HepG2 (cell line): ENCODE data around the gene TBXAS1. TPM values are rescaled to one million over a fixed set of nuclear protein-coding genes. Genes with fewer than 3 reads are reported as not detected.

Experiments used
- CTCF ChIP-seq: sonication (generic); formaldehyde crosslinking; IDR thresholded peaks from 2 replicates; pipeline ENCODE4 v1.5.0; 2020; ENCODE audit warnings: mild to moderate bottlenecking, missing genetic modification reagents, moderate library complexity
- GABPB1 ChIP-seq: IDR thresholded peaks from 2 replicates; pipeline ENCODE4 v1.6.1; 2016; ENCODE audit warnings: mild to moderate bottlenecking, missing genetic modification reagents, moderate library complexity, missing compliant biosample characterization
- IKZF4 ChIP-seq: sonication (generic); formaldehyde crosslinking; IDR thresholded peaks from 2 replicates; pipeline ENCODE4 v1.5.1; 2020; ENCODE audit warnings: borderline replicate concordance, mild to moderate bottlenecking, low read depth, missing genetic modification reagents; ENCODE audit errors: not compliant biosample characterization
- MAX ChIP-seq: IDR thresholded peaks from 2 replicates; pipeline ENCODE4 v1.6.1; 2012; ENCODE audit warnings: inconsistent platforms
- SKI ChIP-seq: fragments of 450-650 bp; IDR thresholded peaks from one replicate; pipeline ENCODE4 v1.6.1; 2018; ENCODE audit warnings: mild to moderate bottlenecking; ENCODE audit not compliant: partially characterized antibody
- SNAPC5 ChIP-seq: sonication (generic); formaldehyde crosslinking; IDR thresholded peaks from 2 replicates; pipeline ENCODE4 v1.8.1; 2023; ENCODE audit warnings: mild to moderate bottlenecking, missing genetic modification reagents, borderline replicate concordance
- TRAFD1 ChIP-seq: sonication (generic); formaldehyde crosslinking; IDR thresholded peaks from 2 replicates; pipeline ENCODE4 v1.5.1; 2020; ENCODE audit warnings: missing genetic modification reagents, mild to moderate bottlenecking, borderline replicate concordance
- ZBTB21 ChIP-seq: sonication (generic); formaldehyde crosslinking; IDR thresholded peaks from 2 replicates; pipeline ENCODE4 v1.4.0; 2020; ENCODE audit warnings: missing genetic modification reagents
- ZC3H13 ChIP-seq: sonication (generic); formaldehyde crosslinking; IDR thresholded peaks from 2 replicates; pipeline ENCODE4 v1.8.1; 2023; ENCODE audit warnings: mild to moderate bottlenecking, missing genetic modification reagents, moderate library complexity
- ZNF281 ChIP-seq: sonication (generic); formaldehyde crosslinking; IDR thresholded peaks from 2 replicates; pipeline ENCODE4 v1.4.0; 2020; ENCODE audit warnings: missing genetic modification reagents, borderline replicate concordance
- ZNF292 ChIP-seq: sonication (generic); formaldehyde crosslinking; IDR thresholded peaks from 2 replicates; pipeline ENCODE4 v1.8.1; 2022; ENCODE audit warnings: mild to moderate bottlenecking, low read depth, missing genetic modification reagents, borderline replicate concordance
- ZNF687 ChIP-seq: sonication (generic); formaldehyde crosslinking; IDR thresholded peaks from 2 replicates; pipeline ENCODE4 v1.5.1; 2020; ENCODE audit warnings: mild to moderate bottlenecking, missing genetic modification reagents, moderate library complexity
- ZNF703 ChIP-seq: sonication (generic); formaldehyde crosslinking; IDR thresholded peaks from 2 replicates; pipeline ENCODE4 v1.5.1; 2020; ENCODE audit warnings: missing genetic modification reagents, mild to moderate bottlenecking, moderate library complexity, borderline replicate concordance
- ZSCAN20 ChIP-seq: sonication (generic); formaldehyde crosslinking; IDR thresholded peaks from 2 replicates; pipeline ENCODE4 v1.4.0; 2020; ENCODE audit warnings: missing genetic modification reagents, mild to moderate bottlenecking, borderline replicate concordance
- ZSCAN25 ChIP-seq: sonication (generic); formaldehyde crosslinking; IDR thresholded peaks from 2 replicates; pipeline ENCODE4 v1.8.0; 2022; ENCODE audit warnings: mild to moderate bottlenecking, missing genetic modification reagents
- polyA plus RNA-seq, 8 experiments: library from polyadenylated mRNA; depleted of rRNA in 3 of 8; stranded (reverse) in 7 of 8; unstranded in 1 of 8; fragments of >200 nt; fragmentation: Illumina TruSeq in 4 of 8; extraction: Trizol in 4 of 8; gene quantifications; 2 replicates each; pipeline versions ENCODE4 v1.2.1 to v1.2.3, GENCODE V29; 2011 to 2016; ENCODE audit warnings: low read depth in 4 of 8, missing spikeins in 1 of 8, mixed read lengths in 1 of 8; ENCODE audit not compliant: insufficient read depth in 1 of 8
- total RNA-seq, 5 experiments: library from RNA; depleted of rRNA; stranded (reverse); fragments of >200 nt; fragmentation: Illumina TruSeq; extraction: Trizol; gene quantifications; 2 replicates each; pipeline ENCODE4 v1.2.3, GENCODE V29; 2016; ENCODE audit warnings: low read depth in 1 of 5

Gene TBXAS1
- total and polyA plus RNA-seq, 2 of the 13 experiments (the other 11 are each of a cell fraction or from before 2014, with no cell fraction given), result 4.0 to 4.9 TPM

GRCh38 chr7:140017543-140017942 lies 188.5 kb downstream of the TBXAS1 start (continued):
- 0 out of 2 replicates have a peak, but pooled peaks have one; percentile 0 for TF ChIP-seq CTCF (CRISPR knock-in tag)
- TF ChIP-seq IKZF4, result no peak
- no peak for TF ChIP-seq TRAFD1 (CRISPR knock-in tag)
- peak; percentile 36; the same call in 1 of the 2 replicates for TF ChIP-seq MAX
- no peak for TF ChIP-seq SKI
- TF ChIP-seq SNAPC5, result no peak
- TF ChIP-seq ZSCAN25 (CRISPR knock-in tag), result peak; percentile 37; the same call in 1 of the 2 replicates
- TF ChIP-seq GABPB1 (CRISPR knock-in tag), result peak; percentile 53; the same call in 1 of the 2 replicates
- TF ChIP-seq ZNF687 (CRISPR knock-in tag), result peak; percentile 78
- TF ChIP-seq ZNF292, result 0 out of 2 replicates have a peak, but pooled peaks have one; percentile 15
- TF ChIP-seq ZBTB21 (CRISPR knock-in tag), result no peak
- no peak for TF ChIP-seq ZNF281 (CRISPR knock-in tag)
- no peak for TF ChIP-seq ZSCAN20 (CRISPR knock-in tag)
- TF ChIP-seq ZC3H13, result no peak
- no peak for TF ChIP-seq ZNF703 (CRISPR knock-in tag)
- TF ChIP-seq, all 625 proteins: peak for 6
